Activated CD8-positive, alpha-beta T cell treated with anti-CD3 and anti-CD28 coated beads for 36 hours (primary cell): Measurements from ENCODE around the gene LMTK2. TPM values are rescaled to one million over a fixed set of nuclear protein-coding genes. Genes with fewer than 3 reads are reported as not detected.

Experiments used
- ATAC-seq: fragments of 200-7000 bp; cut with Tn5 transposase; one replicate; pipeline ENCODE4 v1.10.0; 2021; ENCODE audit warnings: mild to moderate bottlenecking, moderate library complexity
- CTCF ChIA-PET: fragments of 350-600 bp; sonication (Branson Sonifier 250); formaldehyde crosslinking; loops from one replicate; lab custom pipeline; 2021; ENCODE audit warnings: antibody characterized with exemption; lab: Charles Lee
- POLR2A ChIA-PET: fragments of 350-600 bp; sonication (Branson Sonifier 250); formaldehyde crosslinking; loops from one replicate; lab custom pipeline; 2021; ENCODE audit warnings: antibody characterized with exemption; lab: Charles Lee
- DNase-seq: peaks from one replicate; pipeline ENCODE4 v3.0.0-alpha.2; 2020
- H3K27ac Mint-ChIP-seq: one replicate; pipeline ENCODE4 v1.8.0; 2021; ENCODE audit warnings: mild to moderate bottlenecking, mixed read lengths
- H3K27me3 Mint-ChIP-seq: one replicate; pipeline ENCODE4 v1.8.0; 2021; ENCODE audit warnings: mixed read lengths
- H3K36me3 Mint-ChIP-seq: one replicate; pipeline ENCODE4 v1.8.0; 2021; ENCODE audit warnings: low read depth, mixed read lengths
- H3K4me1 Mint-ChIP-seq: one replicate; pipeline ENCODE4 v1.8.0; 2021; ENCODE audit warnings: low read depth, mixed read lengths
- H3K4me3 Mint-ChIP-seq: one replicate; pipeline ENCODE4 v1.8.0; 2021; ENCODE audit warnings: mild to moderate bottlenecking, moderate library complexity, mixed read lengths
- H3K9me3 Mint-ChIP-seq: one replicate; pipeline ENCODE4 v1.8.0; 2021; ENCODE audit warnings: mixed read lengths
- CTCF ChIP-seq: fragments of 200-600 bp; IDR thresholded peaks from one replicate; pipeline ENCODE4 v1.8.0; 2022; ENCODE audit warnings: antibody characterized with exemption, mild to moderate bottlenecking
- intact Hi-C: fragments of 100-400 bp; cut with micrococcal nuclease; formaldehyde crosslinking; loops from one replicate; pipeline ENCODE4 v1.10.0; 2022
- total RNA-seq, 2 experiments: library from RNA; stranded (reverse); gene quantifications; one replicate each; pipeline ENCODE4 v1.2.3, GENCODE V29; 2021

Gene LMTK2
- total RNA-seq, 2 experiments from 2014 or later: 9.4 to 11.5 TPM

DNA sequence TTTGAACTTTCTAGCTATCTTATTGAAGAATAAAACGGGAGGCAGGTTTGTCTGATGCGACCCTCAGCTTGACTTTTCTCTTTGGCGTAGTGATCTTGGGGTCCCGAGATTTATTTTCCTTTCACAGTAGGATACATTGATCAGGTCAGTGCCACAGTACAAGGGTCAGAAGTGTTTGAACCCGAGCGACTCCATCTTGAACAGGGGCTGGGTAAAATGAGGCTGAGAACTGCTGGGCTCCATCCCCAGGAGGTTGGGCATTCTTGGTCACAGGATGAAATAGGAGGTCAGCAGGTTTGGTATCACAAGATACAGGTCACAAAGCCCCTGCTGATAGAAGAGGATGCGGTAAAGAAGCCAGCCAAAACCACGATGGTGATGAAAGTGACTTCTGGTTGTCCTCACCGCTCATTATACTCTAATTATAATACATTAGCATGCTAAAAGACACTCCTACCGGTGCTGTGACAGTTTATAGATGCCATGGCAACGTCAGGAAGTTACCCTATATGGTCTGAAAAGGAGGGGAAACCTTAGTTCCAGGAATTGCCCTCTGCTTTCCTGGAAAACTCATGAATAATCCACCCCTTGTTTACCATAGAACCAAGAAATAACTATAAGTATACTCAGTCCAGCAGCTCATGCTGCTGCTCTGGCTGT, 148.4 kb downstream of the LMTK2 start:
- Mint-ChIP-seq H3K4me3 (no peak overlapping the region), H3K36me3 (peaks cover 14% of the 10 kb centered on the region), H3K27ac (peak overlapping the region; percentile 60), H3K9me3 (no peaks in the 10 kb centered on the region), H3K27me3 (no peaks in the 10 kb centered on the region), H3K4me1 (peaks cover 31% of the 10 kb centered on the region)
- ATAC-seq (peak; percentile 2), DNase-seq (peak; percentile 49)
- ChIA-PET POLR2A (no interaction called here), CTCF (interaction anchor here (1.0 kb wide), 1 partner anchor 234 kb away, joined by 3 read pairs; no protein-coding TSS in a partner anchor)
- TF ChIP-seq CTCF: no peak
- intact Hi-C loops: no loop called here

GRCh38 chr7:98256431-98256830, 149.8 kb downstream of the LMTK2 start:
- DNase-seq: no peak
- ChIA-PET CTCF (interaction anchor here (0.7 kb wide), 1 partner anchor 235 kb away, joined by 3 read pairs; no protein-coding TSS in a partner anchor), POLR2A (no interaction called here)
- H3K9me3 Mint-ChIP-seq: no peaks in the 10 kb centered on the region
- H3K27me3 Mint-ChIP-seq: no peaks in the 10 kb centered on the region
- no peak for TF ChIP-seq CTCF
- no peak overlapping the region for H3K4me3 Mint-ChIP-seq
- peaks cover 25% of the 10 kb centered on the region for H3K4me1 Mint-ChIP-seq
- ATAC-seq: no peak
- H3K36me3 Mint-ChIP-seq: peaks cover 21% of the 10 kb centered on the region
- peak overlapping the region; percentile 46 for H3K27ac Mint-ChIP-seq
- intact Hi-C loops: no loop called here

DNA sequence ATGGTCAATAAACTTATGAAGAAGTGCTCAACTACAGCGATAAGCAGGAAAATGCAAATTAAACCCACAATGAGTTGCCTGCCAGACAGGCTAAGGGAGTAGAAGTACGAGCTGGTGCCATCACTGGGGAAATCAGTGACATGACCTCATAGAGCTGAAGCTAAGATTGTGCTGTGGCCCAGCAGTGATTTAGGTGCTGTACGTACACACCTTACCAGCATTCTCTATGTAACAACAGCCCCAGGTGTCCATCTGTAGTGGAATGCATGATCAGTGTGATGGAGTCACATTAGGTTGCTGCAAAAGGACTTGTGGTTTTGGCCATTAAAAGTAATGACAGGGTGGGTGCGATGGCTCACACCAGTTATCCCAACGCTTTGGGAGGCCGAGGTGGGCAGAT, 151.0 kb downstream of the LMTK2 start:
- no peak for ATAC-seq
- intact Hi-C loops: no loop called here

More for the DNA sequence above, 151.0 kb downstream of the LMTK2 start:
- ChIA-PET CTCF (interaction anchor here (1.8 kb wide), 1 partner anchor 9 kb away, joined by 5 read pairs; no protein-coding TSS in a partner anchor), POLR2A (interaction anchor here (0.7 kb wide), 1 partner anchor 10 kb away, joined by 3 read pairs; no protein-coding TSS in a partner anchor)
- Mint-ChIP-seq H3K9me3 (no peaks in the 10 kb centered on the region), H3K4me1 (peaks cover 21% of the 10 kb centered on the region), H3K4me3 (no peak overlapping the region), H3K27ac (no peak overlapping the region), H3K27me3 (no peaks in the 10 kb centered on the region), H3K36me3 (peaks cover 29% of the 10 kb centered on the region)
- no peak for TF ChIP-seq CTCF
- no peak for DNase-seq

Other genes with a start within 250 kb of the LMTK2 start
- 100 to 1,000 TPM; 226 to 229 TPM for gene ASNS, start 234.5 kb upstream of the LMTK2 start, total RNA-seq
- not detected for gene OCM2, start 116.7 kb upstream of the LMTK2 start, total RNA-seq
- under 1 TPM in 1 of 2 experiments, not detected in 1; 0.94 TPM for gene BHLHA15, start 104.6 kb downstream of the LMTK2 start, total RNA-seq
- 10 to 100 TPM; 25.6 to 25.7 TPM for gene TECPR1, start 145.4 kb downstream of the LMTK2 start, total RNA-seq
- 10 to 100 TPM; 44.9 to 47.6 TPM for gene BRI3, start 174.8 kb downstream of the LMTK2 start, total RNA-seq